Activated T-helper 1 cell treated with anti-CD3 and anti-CD28 coated beads, Interleukin-2, amount 50 U/mL, for 16 hours (primary cell): ENCODE data around the gene C1orf159.

Source experiments
- DNase-seq, 2 donors: peaks; one replicate each; pipeline ENCODE4 v3.0.0-alpha.2; 2020; ENCODE audit warnings: low read depth in 1 of 2, low spot score in 1 of 2

Gene C1orf159

DNA sequence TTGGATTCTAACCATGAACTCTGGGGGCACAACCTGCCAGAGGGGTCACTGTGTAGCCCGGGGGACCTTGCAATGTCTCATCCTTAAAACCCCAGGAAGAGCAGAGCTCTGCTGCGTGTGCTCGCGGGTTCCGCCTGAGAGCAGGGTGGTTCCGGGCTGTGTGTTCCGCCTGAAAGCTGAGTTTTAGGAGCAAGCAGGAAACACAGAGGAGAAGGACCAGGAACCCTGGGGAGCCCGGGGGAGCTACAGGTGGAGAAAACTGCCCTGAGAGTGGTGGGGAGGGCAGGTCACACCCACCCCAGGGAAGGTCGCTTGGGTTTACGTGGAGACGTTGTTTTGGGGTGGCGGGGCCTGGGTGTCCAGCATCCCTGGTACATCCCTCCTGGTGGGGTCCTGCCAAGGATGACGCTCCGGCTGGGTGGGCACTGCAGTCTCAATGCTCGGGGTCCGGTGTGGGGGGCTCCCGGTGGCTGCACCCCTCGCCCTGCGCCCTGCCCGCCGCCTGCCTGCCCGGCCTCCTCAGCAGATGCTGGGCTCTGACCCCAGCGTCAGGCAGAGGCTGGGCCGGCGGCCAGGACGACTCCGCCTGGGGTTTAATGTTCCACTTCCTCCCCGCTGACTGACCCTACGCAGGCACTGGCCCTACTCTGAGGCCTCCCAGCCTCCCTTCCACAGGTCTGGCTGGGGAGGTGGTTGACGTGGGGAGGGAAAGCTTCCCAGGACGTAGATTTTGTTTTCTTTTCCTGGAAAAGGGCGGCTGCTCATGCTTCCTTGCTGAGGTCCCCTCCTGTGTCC is 17.3 kb upstream of the C1orf159 start:
- DNase-seq = no peak

DNA sequence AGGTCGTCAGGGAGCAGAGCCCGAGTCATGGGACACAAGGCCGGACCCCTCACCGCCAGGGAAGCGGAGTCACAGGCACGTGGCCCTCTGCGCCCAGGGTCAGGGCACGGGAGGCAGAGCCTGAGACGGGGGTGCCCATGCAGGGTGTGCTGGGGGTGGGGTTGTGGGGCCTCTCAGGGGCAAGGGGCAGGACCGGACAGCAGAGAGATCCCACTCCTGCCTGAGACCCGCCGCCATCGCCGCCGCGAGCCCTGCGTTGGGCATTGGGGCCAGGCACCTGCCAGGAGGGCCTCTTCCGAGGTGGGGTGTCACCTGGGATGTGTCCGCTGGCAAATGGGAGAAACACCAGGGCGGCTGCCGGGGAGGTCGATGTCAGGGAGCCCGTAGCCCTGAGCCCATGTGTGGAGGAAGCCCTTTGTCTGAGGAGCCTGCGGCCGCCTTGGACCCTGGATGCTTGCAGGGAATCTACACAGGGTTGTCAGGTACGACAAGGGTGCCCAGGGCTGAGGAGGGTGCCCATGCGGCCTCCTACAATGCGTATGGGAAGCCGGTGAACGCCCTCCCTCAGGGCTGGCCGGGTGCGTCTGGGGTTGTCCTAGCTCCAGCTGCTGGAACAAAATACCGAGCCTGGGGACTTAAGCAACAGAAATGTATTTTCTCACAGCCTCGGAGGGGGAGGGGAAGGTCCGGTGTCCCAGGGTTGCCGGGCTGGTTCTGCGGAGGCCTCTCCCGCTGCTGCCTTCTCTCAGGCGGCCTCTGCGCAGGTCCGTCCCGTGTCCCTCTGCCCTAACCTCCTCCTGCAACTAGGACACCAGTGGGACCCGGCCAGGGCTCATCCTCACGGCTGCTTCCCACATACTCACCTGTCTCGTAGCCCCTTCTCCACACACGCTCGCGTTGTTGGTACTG is 16.4 kb upstream of the C1orf159 start:
- DNase-seq = no peak

DNA sequence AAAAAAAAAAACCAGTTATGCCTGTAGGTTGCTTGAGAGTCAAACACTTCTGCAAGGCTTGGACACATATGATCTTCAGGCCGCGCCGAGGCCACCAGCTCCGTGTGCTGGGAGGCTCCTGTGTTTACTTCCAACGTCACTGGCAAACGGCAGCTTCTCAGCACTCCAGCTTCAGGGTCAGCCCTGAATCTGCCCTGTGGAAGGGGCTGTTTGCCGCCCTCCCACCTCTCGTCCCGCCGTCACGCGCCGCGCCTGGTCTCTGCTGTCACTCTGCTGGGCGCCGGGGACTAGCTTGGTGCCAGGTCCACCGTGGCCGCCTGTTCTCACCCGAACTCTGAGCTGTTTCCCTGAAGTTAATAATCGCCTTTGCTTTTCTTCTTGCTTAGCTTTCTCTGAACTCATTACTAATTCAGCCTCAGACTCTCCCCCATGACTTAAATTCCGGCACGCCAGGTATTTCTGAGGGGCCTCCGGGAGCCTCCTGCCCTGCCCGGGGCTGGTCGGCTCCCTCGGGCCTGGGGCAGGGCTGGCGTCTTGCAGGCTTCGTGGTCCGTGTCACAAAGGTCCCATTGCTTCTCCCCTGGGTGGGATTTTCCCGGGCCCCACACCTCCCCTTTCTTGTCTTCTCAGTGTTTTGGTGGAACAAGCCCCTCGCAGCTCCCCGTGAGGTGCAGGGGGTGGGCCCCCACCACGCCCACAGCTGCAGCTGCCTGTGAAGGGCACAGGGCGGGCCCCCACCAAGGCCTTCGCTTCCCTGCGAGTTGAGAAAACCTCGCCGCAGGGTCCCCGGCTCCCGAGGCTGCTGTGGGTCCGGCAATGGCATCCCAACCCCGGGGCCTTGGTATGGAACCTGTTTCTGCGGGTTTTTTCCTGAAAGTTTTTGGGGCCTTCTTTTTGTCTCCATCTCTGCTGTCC is 14.6 kb upstream of the C1orf159 start:
- DNase-seq = no peak

DNA sequence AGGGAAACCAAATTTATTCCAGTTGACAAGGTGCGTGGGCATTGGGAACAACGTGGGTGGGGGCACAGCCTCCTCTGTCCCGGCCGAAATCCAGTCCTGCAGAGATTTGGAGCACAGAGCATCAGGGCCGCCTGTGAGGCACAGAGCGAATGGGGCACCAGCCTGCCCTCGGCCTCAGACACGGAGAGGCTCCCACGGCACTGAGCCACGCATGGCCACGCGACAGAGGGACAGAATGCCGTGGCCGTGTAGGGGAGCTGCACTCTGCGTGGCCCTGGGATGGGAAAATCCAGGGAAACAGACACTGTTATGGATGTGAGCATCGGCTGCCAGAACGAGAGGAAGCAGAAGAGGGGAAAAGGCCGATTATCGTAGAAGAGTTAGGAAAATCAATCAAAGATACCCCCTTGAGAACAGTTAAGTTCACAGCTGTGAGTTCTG is 13.5 kb upstream of the C1orf159 start:
- no peak for DNase-seq

GRCh38 chr1:1128454-1129139 is 12.7 kb upstream of the C1orf159 start:
- DNase-seq = no peak

DNA sequence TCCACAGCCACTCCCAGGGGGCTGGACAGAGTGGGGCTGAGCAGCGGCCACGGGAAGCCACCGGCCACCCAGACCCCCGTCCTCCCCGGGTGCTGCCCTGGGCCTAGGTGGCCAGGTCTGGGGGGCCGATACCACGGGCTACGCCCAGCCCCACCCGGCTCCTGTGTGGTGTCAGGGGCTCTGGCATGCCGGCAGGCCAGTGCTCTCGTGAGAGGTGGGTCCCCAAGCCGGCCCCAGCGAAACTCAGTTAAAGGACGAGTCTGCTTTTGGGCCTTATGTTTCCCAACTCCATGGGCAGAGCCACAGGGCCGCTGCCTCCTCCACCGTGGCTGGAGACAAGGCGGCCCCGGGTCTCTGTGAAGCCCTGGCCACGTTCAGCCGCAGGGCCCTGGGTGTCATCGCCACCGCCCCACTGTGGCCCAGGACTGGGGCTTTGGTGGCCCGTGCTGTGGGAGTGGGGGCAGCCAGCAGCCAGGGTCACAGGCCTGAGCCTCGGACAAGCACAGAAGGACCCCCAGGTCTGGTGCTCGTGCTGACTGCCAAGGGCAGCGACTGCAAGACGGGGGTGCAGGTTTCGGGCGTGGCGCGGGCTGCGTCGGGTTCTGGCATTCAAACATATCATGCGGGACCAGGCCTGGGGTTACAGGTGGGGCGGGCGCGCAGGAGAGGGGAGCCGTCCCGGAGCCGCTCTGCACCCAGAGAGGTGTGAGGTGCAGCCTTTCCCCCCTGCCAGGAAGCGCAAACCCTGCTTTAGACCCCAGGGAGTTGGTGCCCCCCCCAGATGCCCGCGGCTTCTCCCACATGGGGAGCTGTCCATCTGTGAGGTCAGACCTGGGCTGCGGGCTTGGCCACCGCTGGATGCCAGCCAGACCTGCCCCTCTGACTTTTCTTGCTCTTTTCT is 11.9 kb upstream of the C1orf159 start:
- DNase-seq = no peak

- no peak for DNase-seq
These were observed 10.1 kb upstream of the C1orf159 start for GRCh38 chr1:1125945-1126344.

GRCh38 chr1:1124786-1125642 is 9.1 kb upstream of the C1orf159 start:
- DNase-seq = no peak

DNA sequence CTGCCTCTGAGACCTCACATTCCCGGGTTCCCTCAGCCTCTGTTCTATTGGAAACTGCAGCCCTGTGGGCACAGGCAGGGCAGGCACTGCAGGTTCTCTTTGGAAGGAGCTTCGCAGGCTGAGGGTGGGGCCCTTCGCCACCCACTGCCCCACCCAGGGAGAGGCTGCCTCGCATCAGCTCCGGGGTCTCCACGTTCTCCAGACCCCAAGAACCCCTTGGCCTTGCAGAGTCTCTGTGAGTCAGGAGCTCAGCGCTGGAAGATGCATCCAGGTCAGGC is 8.6 kb upstream of the C1orf159 start:
- DNase-seq = no peak

DNA sequence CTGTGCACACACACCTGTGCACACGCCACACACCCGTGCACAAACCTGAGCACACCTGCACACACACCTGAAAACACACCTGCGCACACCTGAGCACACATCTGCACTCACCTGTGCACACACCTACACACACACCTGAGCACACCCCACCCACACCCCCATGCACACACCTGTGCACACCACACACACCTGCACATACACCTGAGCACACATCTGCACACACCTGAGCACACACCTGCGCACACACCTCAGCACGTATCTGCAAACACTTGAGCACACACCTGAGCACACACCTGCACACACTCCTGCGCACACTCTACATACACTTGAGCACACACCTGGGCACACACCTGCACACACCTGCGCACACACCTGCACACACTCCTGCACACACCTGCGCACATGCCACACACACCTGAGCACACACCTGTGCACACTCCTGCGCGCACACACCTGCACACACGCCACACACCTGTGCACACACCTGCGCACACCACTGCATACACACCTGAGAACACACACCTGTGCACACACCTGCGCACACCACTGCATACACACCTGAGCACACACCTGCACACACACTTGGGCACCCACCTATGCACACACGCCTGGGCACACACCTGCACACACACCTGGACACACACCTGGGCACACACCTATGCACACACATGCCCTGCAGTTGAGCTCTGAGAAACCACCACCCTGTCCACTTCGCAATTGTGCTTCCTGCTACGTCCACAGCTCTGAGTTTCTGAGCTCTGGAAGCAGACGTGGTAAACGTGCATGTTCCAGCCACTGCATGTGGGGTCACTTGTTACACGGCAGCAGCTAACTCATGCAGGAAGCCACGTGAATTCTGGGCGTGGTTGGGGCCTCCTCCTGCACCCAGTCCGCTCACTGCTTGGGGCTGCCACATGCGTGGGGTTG is 8.0 kb upstream of the C1orf159 start:
- no peak for DNase-seq

- no peak for DNase-seq
These were observed 7.1 kb upstream of the C1orf159 start for GRCh38 chr1:1122981-1123480.

GRCh38 chr1:1122078-1122811 is 6.4 kb upstream of the C1orf159 start:
- DNase-seq = peak; percentile 70 to 75

- DNase-seq = no peak
These were observed 5.8 kb upstream of the C1orf159 start for GRCh38 chr1:1121611-1122077.

DNA sequence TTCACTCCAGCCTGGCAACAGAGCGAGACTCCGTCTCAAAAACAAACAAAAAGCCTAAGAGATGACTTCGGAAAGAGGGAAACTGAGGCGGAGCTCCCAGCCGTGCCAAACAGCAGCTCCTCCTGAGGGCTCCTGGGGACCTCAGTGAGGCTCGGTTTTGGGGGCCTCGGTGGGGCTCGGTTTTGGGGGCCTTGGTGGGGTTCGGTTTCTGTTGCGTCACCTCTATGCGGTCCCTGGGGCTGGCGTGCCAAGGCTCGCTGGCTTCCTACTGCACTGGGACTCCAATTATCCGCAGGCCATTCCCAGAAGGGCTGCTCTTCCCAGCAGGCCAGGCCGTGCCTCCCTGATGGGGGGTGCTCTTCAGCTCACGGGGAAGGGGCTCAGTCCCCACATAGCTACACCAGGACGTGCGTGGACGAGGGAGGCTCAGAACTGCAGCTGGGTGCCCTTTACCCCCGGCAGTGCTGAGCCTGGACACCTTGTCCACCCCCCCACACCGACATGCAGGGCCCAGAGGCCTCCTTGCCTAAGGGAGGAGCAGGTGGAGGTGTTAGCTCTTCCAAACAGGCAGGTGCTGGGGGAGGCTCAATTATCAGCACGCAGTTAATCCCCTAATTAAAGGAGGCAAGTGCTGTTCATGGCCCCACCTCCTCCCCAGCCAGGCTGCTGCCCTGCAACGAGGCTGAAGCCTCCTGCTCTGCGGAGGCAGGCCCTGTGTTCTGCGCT is 5.1 kb upstream of the C1orf159 start:
- DNase-seq = no peak

DNA sequence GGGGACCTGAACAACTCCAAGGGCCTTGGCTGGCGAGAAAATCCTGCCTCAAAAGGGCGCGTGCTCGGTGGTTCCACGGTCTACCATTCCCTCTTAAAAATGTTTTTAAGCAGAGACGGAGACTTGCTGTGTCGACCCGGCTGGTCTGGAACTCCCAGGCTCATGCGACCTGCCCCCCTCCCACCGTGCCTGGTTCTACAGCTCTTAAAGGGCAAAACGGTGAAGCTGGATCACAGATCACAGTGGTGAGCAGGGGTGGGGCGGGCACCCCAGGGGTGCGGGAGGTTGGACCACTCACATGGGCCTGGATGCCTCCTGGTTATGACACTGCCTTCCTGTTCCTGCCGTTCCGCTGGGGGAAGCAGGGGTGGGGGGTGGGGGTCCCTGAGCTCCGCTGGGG is 4.2 kb upstream of the C1orf159 start:
- no peak for DNase-seq

DNA sequence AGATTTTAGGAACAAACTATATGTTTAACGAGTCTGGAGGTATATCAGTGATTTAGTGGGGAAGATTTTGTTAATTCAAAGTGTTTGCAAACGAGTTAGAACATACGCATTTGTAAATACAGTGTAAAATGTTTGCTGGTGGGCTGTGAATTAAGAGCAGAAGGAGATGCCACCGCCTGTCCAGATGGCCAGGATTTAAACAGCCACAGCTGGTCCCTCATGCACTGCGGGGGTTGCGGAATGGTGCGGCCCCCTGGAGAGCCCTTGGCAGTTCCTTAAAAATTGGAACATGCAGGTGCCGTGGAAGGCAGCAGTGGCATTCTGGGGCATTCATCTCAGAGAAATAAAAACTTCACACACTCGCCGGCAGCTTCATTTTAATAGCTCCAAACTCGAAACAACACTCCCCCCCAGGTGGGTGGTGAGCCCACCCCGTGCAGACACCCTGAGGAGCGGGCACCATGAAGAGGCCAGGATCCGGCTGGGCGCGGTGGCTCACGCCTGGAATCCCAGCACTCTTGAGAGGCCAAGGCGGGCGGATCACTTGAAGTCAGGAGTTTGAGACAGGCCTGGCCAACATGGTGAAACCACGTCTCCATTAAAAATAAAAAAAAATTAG is 3.5 kb upstream of the C1orf159 start:
- no peak for DNase-seq
